Nephron progenitor cell (in vitro differentiated cells): ENCODE measurements around the gene PRSS35.
"Not testable (repeated sequence)": the region's sequence is repeated elsewhere in the genome, so short reads cannot be mapped to it uniquely, and the experiment has no call there.

Experiments used
- DNase-seq: peaks from one replicate; pipeline ENCODE4 v3.0.0; 2021
- H3K27ac Mint-ChIP-seq: 2 replicates; pipeline ENCODE4 v1.8.0; 2021; ENCODE audit warnings: mild to moderate bottlenecking, moderate library complexity, mixed read lengths
- H3K27me3 Mint-ChIP-seq: 2 replicates; pipeline ENCODE4 v1.8.0; 2021; ENCODE audit warnings: mild to moderate bottlenecking, low read depth, mixed read lengths; ENCODE audit not compliant: poor library complexity
- H3K36me3 Mint-ChIP-seq: 2 replicates; pipeline ENCODE4 v1.8.0; 2021; ENCODE audit warnings: low read depth, mixed read lengths
- H3K4me1 Mint-ChIP-seq: 2 replicates; pipeline ENCODE4 v1.8.0; 2021; ENCODE audit warnings: mixed read lengths
- H3K4me3 Mint-ChIP-seq: 2 replicates; pipeline ENCODE4 v1.8.0; 2021; ENCODE audit warnings: mild to moderate bottlenecking, moderate library complexity, mixed read lengths
- H3K9me3 Mint-ChIP-seq: 2 replicates; pipeline ENCODE4 v1.8.0; 2021; ENCODE audit warnings: mild to moderate bottlenecking, moderate library complexity, mixed read lengths
- CTCF ChIP-seq: fragments of 200-600 bp; sonication (generic); IDR thresholded peaks from 2 replicates; pipeline ENCODE4 v1.5.0; 2021; ENCODE audit warnings: antibody characterized with exemption

The PRSS35 gene

GRCh38 chr6:83556871-83557270 is 44.5 kb downstream of the PRSS35 start:
- no peak for TF ChIP-seq CTCF
- Mint-ChIP-seq H3K27me3 (no peaks in the 10 kb centered on the region), H3K27ac (no peak overlapping the region), H3K36me3 (no peaks in the 10 kb centered on the region), H3K9me3 (no peaks in the 10 kb centered on the region), H3K4me3 (no peak overlapping the region), H3K4me1 (no peaks in the 10 kb centered on the region)
- DNase-seq: no peak

- no peak for TF ChIP-seq CTCF
- Mint-ChIP-seq H3K27ac (no peak overlapping the region), H3K4me3 (no peak overlapping the region), H3K9me3 (no peaks in the 10 kb centered on the region), H3K27me3 (no peaks in the 10 kb centered on the region), H3K36me3 (no peaks in the 10 kb centered on the region), H3K4me1 (no peaks in the 10 kb centered on the region)
- no peak for DNase-seq
Measured at GRCh38 chr6:83558975-83559374, 46.6 kb downstream of the PRSS35 start.

- H3K36me3 Mint-ChIP-seq, H3K27me3 Mint-ChIP-seq, H3K4me3 Mint-ChIP-seq, DNase-seq, H3K27ac Mint-ChIP-seq, H3K4me1 Mint-ChIP-seq: not testable (repeated sequence)
- H3K9me3 Mint-ChIP-seq: peaks cover 19% of the 10 kb centered on the region
Measured at GRCh38 chr6:83571663-83572185, 59.4 kb downstream of the PRSS35 start.

- no peak for TF ChIP-seq CTCF
- no peaks in the 10 kb centered on the region for H3K4me1 Mint-ChIP-seq
- peaks cover 14% of the 10 kb centered on the region for H3K9me3 Mint-ChIP-seq
Measured at GRCh38 chr6:83574783-83575182, 62.4 kb downstream of the PRSS35 start.

More at GRCh38 chr6:83574783-83575182, 62.4 kb downstream of the PRSS35 start:
- peaks cover 6% of the 10 kb centered on the region for H3K27me3 Mint-ChIP-seq
- DNase-seq: peak; percentile 6
- H3K36me3 Mint-ChIP-seq: no peaks in the 10 kb centered on the region
- H3K4me3 Mint-ChIP-seq: no peak overlapping the region
- no peak overlapping the region for H3K27ac Mint-ChIP-seq
